DND-41 (cell line): ENCODE results near the gene SLC27A2.

Experiments
- ATAC-seq: fragments of 200-7000 bp; cut with Tn5 transposase; 3 replicates; pipeline ENCODE4 v1.9.1; 2021; ENCODE audit warnings: low read depth; ENCODE audit not compliant: insufficient read depth
- DNase-seq: peaks from one replicate; pipeline ENCODE4 v3.0.0-alpha.2; 2020
- H2AFZ ChIP-seq: 2 replicates; pipeline ENCODE4 v1.6.0; 2012; ENCODE audit warnings: low read depth, low read length
- H3K27ac ChIP-seq: 2 replicates; pipeline ENCODE4 v1.5.1; 2012; ENCODE audit warnings: low read length, inconsistent platforms
- H3K27me3 ChIP-seq: fragments of 200-600 bp; sonication (generic); 2 replicates; pipeline ENCODE4 v1.6.0; 2012; ENCODE audit warnings: low read length, mild to moderate bottlenecking, inconsistent platforms; ENCODE audit not compliant: insufficient read depth, poor library complexity
- H3K36me3 ChIP-seq: 2 replicates; pipeline ENCODE4 v1.5.1; 2012; ENCODE audit warnings: low read length, inconsistent platforms; ENCODE audit not compliant: insufficient read depth
- H3K4me1 ChIP-seq: 2 replicates; pipeline ENCODE4 v1.5.1; 2012; ENCODE audit warnings: mild to moderate bottlenecking, low read length; ENCODE audit not compliant: insufficient read depth
- H3K4me2 ChIP-seq: 2 replicates; pipeline ENCODE4 v1.6.0; 2012; ENCODE audit warnings: mild to moderate bottlenecking, moderate library complexity, low read length, inconsistent platforms; ENCODE audit not compliant: insufficient read depth
- H3K4me3 ChIP-seq, 2 experiments: fragments of 200-600 bp in 1 of 2; shearing (Covaris generic) in 1 of 2; 2 replicates each; pipeline ENCODE4 v1.5.1; 2012 to 2016; ENCODE audit warnings: inconsistent platforms in 2 of 2, low read length in 2 of 2, mild to moderate bottlenecking in 2 of 2, low read depth in 1 of 2, moderate library complexity in 1 of 2
- H3K79me2 ChIP-seq: 2 replicates; pipeline ENCODE4 v1.6.0; 2012; ENCODE audit warnings: low read length, inconsistent platforms; ENCODE audit not compliant: insufficient read depth
- H3K9ac ChIP-seq: 2 replicates; pipeline ENCODE4 v1.6.0; 2012; ENCODE audit warnings: low read depth, mild to moderate bottlenecking, inconsistent platforms, low read length, moderate library complexity
- H3K9me3 ChIP-seq: 2 replicates; pipeline ENCODE4 v1.5.1; 2012; ENCODE audit warnings: low read length, moderate library complexity, mild to moderate bottlenecking, inconsistent platforms; ENCODE audit not compliant: insufficient read depth, severe bottlenecking
- H4K20me1 ChIP-seq: 2 replicates; pipeline ENCODE4 v1.6.0; 2012; ENCODE audit warnings: low read length; ENCODE audit not compliant: insufficient read depth
- EZH2 ChIP-seq: IDR thresholded peaks from 3 replicates; pipeline ENCODE4 v1.6.1; 2012; ENCODE audit warnings: borderline replicate concordance, low read depth, mild to moderate bottlenecking, moderate library complexity, low read length, inconsistent platforms; ENCODE audit not compliant: severe bottlenecking
- TF ChIP-seq, protein P1 (sequence below): IDR thresholded peaks from 2 replicates; pipeline ENCODE4 v1.5.1; 2012; ENCODE audit warnings: borderline replicate concordance, low read length, moderate library complexity, mild to moderate bottlenecking; ENCODE audit not compliant: poor library complexity, severe bottlenecking; ENCODE audit errors: extremely low read depth

The SLC27A2 gene

DNA sequence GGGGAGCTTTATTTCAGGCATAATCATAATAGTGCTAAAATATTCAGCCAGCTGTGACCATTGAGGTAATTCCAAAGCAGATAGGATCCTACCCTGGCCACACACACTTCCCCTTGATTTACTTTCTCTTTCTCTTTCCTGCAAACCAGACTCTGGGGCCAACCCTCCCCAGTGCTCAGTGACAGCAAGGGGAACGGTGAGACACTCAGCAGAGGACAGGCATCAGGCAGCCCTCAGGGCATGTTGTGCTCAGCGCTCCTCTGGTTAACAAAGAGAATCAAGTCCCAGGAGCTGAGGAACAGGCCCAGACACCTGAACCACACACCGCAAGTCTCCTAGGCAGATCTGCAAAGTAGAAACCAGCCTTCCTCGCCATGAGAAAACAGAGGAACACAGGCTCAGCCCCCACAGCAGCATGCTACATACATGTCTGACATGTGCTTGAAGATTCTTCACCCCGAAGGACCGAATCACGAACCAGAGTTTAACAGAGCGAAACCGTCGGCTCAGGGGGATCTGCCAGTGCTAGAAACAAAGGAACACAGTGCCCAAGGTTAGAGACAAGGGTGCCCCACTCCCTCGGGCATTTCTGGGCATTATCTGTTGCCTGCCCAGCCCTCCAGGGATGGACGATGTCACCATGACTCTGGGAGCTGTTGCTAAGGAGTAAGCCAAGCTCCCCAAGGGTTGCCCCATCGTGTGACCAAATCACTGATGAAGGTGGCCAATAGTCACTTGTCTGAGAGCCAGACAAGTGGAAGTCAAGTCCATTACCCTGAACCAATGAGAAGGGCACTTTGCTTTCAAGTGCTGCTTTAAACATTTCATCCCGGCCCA is 66.0 kb downstream of the SLC27A2 start:
- H3K9me3 ChIP-seq, result no peaks in the 10 kb centered on the region
- peak overlapping the region; percentile 54 for H3K4me2 ChIP-seq
- H2AFZ ChIP-seq, result peak overlapping the region; percentile 55
- ATAC-seq, result peak; percentile 99
- H3K27me3 ChIP-seq, result no peaks in the 10 kb centered on the region
- H3K4me3 ChIP-seq, result peak overlapping the region in 1 of 2 experiments; percentile 23; a peak in 1 of 4 replicates
- peak overlapping the region; percentile 65 for H3K27ac ChIP-seq
- no peaks in the 10 kb centered on the region for H3K36me3 ChIP-seq
- DNase-seq, result peak; percentile 77
- no peaks in the 10 kb centered on the region for H4K20me1 ChIP-seq
- TF ChIP-seq, protein P1, sequence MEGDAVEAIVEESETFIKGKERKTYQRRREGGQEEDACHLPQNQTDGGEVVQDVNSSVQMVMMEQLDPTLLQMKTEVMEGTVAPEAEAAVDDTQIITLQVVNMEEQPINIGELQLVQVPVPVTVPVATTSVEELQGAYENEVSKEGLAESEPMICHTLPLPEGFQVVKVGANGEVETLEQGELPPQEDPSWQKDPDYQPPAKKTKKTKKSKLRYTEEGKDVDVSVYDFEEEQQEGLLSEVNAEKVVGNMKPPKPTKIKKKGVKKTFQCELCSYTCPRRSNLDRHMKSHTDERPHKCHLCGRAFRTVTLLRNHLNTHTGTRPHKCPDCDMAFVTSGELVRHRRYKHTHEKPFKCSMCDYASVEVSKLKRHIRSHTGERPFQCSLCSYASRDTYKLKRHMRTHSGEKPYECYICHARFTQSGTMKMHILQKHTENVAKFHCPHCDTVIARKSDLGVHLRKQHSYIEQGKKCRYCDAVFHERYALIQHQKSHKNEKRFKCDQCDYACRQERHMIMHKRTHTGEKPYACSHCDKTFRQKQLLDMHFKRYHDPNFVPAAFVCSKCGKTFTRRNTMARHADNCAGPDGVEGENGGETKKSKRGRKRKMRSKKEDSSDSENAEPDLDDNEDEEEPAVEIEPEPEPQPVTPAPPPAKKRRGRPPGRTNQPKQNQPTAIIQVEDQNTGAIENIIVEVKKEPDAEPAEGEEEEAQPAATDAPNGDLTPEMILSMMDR, result no peak
- no peak for TF ChIP-seq EZH2
- peak overlapping the region; percentile 33 for H3K9ac ChIP-seq
- H3K79me2 ChIP-seq, result no peaks in the 10 kb centered on the region
- peaks cover 16% of the 10 kb centered on the region for H3K4me1 ChIP-seq

DNA sequence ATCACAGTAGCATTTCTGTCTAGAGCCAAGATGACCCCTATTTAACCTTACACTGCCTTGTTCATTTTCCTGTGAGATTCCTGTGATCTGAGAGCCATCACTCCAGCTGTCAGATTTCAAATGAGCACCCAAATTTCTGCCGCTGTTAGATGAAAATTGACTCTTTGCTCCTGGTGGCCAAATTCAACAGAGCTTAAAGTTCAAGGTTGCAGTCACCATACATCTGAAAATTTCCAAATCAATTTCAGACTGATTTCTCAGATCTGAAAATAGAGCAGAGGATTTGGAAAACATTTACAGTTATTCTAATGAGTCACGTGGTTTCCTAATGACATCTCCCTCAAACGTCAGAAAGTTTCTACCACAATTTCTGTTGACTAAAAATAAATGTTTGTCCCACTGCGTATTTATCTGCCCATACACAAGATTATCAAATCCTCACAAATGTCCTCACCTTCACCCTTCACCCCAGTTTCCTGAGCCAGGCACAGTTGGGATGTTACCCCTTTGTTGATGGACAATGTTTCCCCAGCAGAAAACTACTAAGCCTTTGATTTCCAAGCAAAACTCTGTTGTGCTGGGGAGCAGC is 67.1 kb downstream of the SLC27A2 start:
- Histone ChIP-seq H3K4me1 (peaks cover 16% of the 10 kb centered on the region), H4K20me1 (no peaks in the 10 kb centered on the region), H3K4me3 (no peak overlapping the region), H3K27me3 (no peaks in the 10 kb centered on the region), H3K79me2 (no peaks in the 10 kb centered on the region), H3K9ac (no peak overlapping the region), H3K36me3 (no peaks in the 10 kb centered on the region), H3K4me2 (no peak overlapping the region), H3K27ac (no peak overlapping the region), H3K9me3 (no peaks in the 10 kb centered on the region), H2AFZ (no peak overlapping the region; the same call in 1 of the 2 replicates)
- ATAC-seq, result no peak
- no peak for DNase-seq
- TF ChIP-seq, protein P1, result no peak
- no peak for TF ChIP-seq EZH2

DNA sequence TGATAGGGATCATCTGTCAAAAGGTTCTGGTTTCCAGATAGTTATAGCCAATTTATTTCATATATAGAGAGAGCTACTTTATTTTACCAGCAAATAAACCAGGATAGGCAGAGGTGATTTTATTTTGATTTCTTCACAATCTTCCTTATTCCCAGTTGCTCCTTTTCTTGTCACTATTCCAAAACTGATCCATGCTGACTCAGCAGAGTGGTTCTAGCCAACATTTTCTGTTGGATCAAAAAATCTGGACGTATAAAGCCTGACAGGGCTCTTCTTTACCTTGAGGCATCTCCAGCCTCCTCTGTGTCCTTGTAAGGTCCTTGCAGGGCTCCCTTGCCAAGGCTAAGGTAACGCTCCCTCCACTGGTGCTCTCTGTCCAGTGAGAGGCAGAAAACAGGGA is 67.7 kb downstream of the SLC27A2 start:
- Histone ChIP-seq H3K9ac (no peak overlapping the region), H3K27me3 (no peaks in the 10 kb centered on the region), H3K4me1 (peaks cover 16% of the 10 kb centered on the region), H3K79me2 (no peaks in the 10 kb centered on the region), H3K4me3 (no peak overlapping the region), H2AFZ (no peak overlapping the region), H3K27ac (no peak overlapping the region), H3K9me3 (no peaks in the 10 kb centered on the region), H3K36me3 (no peaks in the 10 kb centered on the region), H3K4me2 (no peak overlapping the region), H4K20me1 (no peaks in the 10 kb centered on the region)
- ATAC-seq, result no peak
- no peak for TF ChIP-seq EZH2
- TF ChIP-seq, protein P1, result no peak
- no peak for DNase-seq
